GM12874 (cell line): ENCODE data around the gene ALK.

ENCODE experiments used
- TF ChIP-seq, protein P1 (sequence below): IDR thresholded peaks from 2 replicates; pipeline ENCODE4 v1.5.1; 2011; ENCODE audit warnings: low read depth, mild to moderate bottlenecking, control low read depth, low read length, moderate library complexity; ENCODE audit not compliant: insufficient read depth

Gene ALK

DNA sequence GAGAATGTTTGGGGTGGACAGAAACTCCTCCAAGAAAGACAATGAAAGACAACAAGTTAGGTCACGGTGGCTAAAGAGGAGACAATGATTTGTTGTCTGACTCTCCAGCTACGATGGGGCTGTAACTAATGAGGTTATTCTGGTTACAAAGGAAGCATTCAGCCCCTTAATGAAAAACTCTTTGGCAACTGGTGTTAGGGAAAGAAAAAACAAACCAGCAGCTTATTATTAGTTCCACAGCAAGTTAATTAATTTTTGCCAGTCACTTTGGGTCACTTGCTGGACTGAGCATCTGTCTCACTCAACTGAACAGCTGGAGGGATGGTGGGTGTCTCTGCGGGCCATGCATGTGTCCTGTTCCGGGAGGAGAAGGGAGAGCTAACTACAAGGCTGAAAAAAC is 263.7 kb downstream of the ALK start:
- TF ChIP-seq, protein P1, sequence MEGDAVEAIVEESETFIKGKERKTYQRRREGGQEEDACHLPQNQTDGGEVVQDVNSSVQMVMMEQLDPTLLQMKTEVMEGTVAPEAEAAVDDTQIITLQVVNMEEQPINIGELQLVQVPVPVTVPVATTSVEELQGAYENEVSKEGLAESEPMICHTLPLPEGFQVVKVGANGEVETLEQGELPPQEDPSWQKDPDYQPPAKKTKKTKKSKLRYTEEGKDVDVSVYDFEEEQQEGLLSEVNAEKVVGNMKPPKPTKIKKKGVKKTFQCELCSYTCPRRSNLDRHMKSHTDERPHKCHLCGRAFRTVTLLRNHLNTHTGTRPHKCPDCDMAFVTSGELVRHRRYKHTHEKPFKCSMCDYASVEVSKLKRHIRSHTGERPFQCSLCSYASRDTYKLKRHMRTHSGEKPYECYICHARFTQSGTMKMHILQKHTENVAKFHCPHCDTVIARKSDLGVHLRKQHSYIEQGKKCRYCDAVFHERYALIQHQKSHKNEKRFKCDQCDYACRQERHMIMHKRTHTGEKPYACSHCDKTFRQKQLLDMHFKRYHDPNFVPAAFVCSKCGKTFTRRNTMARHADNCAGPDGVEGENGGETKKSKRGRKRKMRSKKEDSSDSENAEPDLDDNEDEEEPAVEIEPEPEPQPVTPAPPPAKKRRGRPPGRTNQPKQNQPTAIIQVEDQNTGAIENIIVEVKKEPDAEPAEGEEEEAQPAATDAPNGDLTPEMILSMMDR = no peak

DNA sequence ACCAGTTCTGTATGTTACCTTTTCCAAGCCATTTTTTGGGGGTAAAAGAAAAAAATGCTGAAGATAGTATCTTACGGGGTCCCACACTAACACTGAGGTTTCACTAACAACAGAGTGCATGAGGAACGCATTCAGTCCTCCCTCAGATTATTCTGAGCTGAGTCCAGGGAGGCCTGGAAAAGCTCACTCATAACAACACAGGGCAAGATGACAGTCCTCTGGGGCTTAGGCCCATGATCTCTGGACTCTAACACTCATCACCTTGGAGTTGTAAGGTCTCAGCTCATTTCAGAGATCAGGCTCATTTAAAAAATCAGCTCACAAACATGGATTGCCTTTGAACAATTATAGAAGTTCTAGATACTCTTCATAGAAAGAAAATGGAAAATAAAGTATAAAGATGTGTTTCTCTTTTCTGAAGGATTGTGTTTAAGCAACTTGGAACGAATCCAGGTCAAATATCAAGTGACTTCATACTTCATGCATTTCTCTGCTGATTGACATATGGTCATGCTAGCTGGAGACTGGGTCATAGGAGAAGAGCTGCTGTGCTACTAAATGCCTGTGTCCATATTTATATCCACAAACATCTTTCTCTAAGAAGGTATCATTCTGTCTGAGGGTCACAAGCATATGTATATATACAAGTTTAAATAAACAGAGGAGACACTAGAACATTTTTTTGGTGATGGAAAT is 265.8 kb downstream of the ALK start:
- TF ChIP-seq, protein P1 = no peak

DNA sequence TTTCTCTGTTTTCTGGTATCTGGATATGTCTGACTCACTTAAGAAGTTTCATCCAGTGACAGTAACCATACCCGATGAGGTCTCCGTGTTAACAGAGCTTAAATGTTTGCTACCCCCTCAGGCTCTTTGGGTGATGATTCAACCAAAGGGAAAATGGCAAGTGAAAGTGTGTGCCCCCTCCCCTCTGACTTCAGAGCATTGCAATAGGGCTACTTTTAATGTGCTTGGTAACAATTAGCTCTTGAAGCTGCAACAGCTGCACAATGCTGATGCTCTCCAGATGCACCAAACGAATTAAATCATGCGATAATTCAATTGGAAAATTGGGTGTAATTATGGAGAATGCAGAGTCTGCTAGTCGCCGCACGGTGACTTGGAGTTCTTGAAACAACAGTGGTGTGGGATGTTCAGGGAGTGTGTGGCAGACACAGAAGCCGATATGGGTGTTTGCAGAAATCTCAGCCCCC is 270.7 kb downstream of the ALK start:
- TF ChIP-seq, protein P1 = no peak

DNA sequence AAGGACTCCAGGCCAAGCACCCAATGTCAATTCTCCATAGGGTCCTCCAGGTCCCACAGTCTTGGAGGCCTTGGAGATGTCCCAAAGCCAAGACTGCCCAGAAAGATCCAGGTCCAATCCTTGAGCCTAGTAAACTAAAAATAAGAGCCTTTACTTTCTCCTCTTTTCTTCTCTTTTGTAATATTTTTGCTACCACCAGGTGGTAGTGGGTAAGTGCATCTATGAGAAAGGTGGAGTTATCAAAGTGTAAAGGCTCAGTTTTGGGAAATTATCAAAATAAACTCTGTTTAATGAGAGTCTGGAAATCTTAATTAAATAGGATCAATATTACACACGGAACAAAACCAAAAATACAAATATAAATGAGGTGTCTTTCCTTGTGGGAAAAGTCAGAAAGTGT is 276.4 kb downstream of the ALK start:
- TF ChIP-seq, protein P1 = no peak

DNA sequence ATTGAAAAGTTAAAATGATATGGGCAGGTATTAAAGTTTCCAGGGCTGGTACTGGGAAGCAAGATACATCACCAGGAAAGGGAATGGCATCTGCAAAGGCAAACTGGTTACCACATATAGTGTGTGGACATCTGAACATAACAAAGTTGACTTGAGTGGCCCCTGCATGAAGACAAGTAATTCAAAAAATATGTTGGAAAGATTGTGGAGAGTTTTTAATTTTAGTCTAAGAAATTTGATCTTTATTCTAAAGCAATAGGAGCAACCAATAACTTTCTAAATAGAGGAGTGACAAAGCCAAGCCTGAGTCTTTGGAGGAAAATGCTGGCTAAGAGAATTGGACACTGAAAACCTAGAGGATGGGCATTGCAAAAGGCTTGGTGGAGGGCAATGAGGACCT is 278.2 kb downstream of the ALK start:
- TF ChIP-seq, protein P1 = no peak

DNA sequence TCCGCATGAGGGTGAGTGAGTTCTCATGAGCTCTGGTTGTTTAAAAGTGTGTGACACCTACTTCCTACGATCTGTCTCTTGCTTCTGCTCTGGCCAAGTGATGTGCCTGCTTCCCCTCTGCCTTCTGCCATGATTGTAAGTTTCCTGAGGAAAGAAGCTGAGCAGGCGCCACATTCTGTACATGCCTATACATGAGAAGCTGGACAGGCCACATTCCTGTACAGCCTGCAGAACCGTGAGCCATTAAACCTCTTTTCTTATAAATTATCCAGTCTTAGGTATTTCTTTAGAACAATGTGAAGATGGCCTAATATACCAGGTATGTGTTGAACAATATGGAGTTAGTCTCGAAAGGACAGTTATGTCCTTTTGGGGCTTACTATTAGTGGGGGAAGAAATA is 281.0 kb downstream of the ALK start:
- TF ChIP-seq, protein P1 = no peak

DNA sequence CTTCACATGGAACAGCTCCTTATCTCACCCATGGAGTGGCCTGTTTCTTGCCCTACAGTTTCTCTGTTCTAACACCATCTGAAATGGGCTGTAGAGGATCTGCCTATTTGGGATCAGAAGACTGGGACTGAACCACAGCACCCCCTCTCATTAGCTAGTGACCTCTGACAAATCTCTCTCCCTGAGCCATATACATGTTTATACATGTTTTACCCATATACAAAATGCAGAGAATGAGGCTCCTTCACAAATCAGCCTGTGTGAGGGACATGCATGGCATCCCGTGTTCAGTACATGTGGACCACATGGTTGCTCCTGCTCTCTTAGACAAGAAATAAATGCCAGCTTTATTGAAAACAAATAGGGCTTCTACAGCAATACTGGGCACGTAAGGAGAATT is 282.7 kb downstream of the ALK start:
- TF ChIP-seq, protein P1 = no peak
